ENCODE data around the gene DNM2. TPM values are rescaled to one million over a fixed set of nuclear protein-coding genes. Genes with fewer than 3 reads are reported as not detected.

The DNM2 gene
- total and polyA plus RNA-seq, 9 of the 15 experiments (the other 6 are each of a cell fraction or from before 2014, with no cell fraction given), result 2.2 to 161 (median 72.6) TPM

- TF ChIP-seq, protein P1, sequence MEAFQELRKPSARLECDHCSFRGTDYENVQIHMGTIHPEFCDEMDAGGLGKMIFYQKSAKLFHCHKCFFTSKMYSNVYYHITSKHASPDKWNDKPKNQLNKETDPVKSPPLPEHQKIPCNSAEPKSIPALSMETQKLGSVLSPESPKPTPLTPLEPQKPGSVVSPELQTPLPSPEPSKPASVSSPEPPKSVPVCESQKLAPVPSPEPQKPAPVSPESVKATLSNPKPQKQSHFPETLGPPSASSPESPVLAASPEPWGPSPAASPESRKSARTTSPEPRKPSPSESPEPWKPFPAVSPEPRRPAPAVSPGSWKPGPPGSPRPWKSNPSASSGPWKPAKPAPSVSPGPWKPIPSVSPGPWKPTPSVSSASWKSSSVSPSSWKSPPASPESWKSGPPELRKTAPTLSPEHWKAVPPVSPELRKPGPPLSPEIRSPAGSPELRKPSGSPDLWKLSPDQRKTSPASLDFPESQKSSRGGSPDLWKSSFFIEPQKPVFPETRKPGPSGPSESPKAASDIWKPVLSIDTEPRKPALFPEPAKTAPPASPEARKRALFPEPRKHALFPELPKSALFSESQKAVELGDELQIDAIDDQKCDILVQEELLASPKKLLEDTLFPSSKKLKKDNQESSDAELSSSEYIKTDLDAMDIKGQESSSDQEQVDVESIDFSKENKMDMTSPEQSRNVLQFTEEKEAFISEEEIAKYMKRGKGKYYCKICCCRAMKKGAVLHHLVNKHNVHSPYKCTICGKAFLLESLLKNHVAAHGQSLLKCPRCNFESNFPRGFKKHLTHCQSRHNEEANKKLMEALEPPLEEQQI (IDR thresholded peaks at IDR 0.05), result peak; percentile 87; the same call in 1 of the 2 replicates
- TF ChIP-seq MTA1 (IDR thresholded peaks at IDR 0.05; ENCODE audit: borderline replicate concordance) (peak; percentile 42), KLF6 (CRISPR knock-in tag; IDR thresholded peaks at IDR 0.05; ENCODE audit: borderline replicate concordance) (peak; percentile 87), FOXJ2 (tag; IDR thresholded peaks at IDR 0.05) (peak; percentile 90), IFI16 (CRISPR knock-in tag; IDR thresholded peaks at IDR 0.05) (peak; percentile 27; the same call in 1 of the 2 replicates), CXXC5 (CRISPR knock-in tag; IDR thresholded peaks at IDR 0.05) (peak; percentile 98), PTTG1 (tag; IDR thresholded peaks at IDR 0.05; ENCODE audit: low read depth) (peak; percentile 68; the same call in 1 of the 2 replicates), ARHGAP35 (IDR thresholded peaks at IDR 0.05; ENCODE audit: partially characterized antibody) (no peak), TARDBP (IDR thresholded peaks at IDR 0.05) (peak; percentile 66; the same call in 1 of the 2 replicates), CC2D1A (IDR thresholded peaks at IDR 0.05) (peak; percentile 77), DIDO1 (tag; IDR thresholded peaks at IDR 0.05; ENCODE audit: low read depth) (peak; percentile 76; the same call in 1 of the 2 replicates), ZBTB8A (IDR thresholded peaks at IDR 0.05; ENCODE audit: partially characterized antibody) (no peak), KAT7 (CRISPR knock-in tag; IDR thresholded peaks at IDR 0.05; ENCODE audit: borderline replicate concordance) (peak; percentile 79; the same call in 1 of the 2 replicates), FOXJ3 (CRISPR knock-in tag; IDR thresholded peaks at IDR 0.05) (no peak), ZNF830 (CRISPR knock-in tag; IDR thresholded peaks at IDR 0.05) (0 out of 2 replicates have a peak, but pooled peaks have one; percentile 62), ZC3H8 (IDR thresholded peaks at IDR 0.05) (peak; percentile 52; the same call in 1 of the 2 replicates), NRF1 (conservative IDR thresholded peaks at IDR 0.05 in 1 of 2, IDR thresholded peaks at IDR 0.05 in 1 of 2) (peak; percentile 38 to 48; a peak in 3 of 4 replicates), TBP (optimal IDR thresholded peaks at IDR 0.05; ENCODE audit: low read depth, low read length) (peak; percentile 87), BRD4 (IDR thresholded peaks at IDR 0.05) (no peak), HNRNPH1 (optimal IDR thresholded peaks at IDR 0.05; ENCODE audit: low read depth, low read length) (no peak), LCOR (CRISPR knock-in tag; IDR thresholded peaks at IDR 0.05) (peak; percentile 100), SREBF2 (CRISPR knock-in tag; IDR thresholded peaks at IDR 0.05) (peak; percentile 85; the same call in 1 of the 2 replicates), CBFA2T3 (IDR thresholded peaks at IDR 0.05) (peak; percentile 32; the same call in 1 of the 2 replicates), SMARCA5 (IDR thresholded peaks at IDR 0.05) (no peak; the same call in none of the 2 replicates), MBD2 (IDR thresholded peaks at IDR 0.05; ENCODE audit: borderline replicate concordance, low read depth) (no peak)
- TF ChIP-seq, protein P2, sequence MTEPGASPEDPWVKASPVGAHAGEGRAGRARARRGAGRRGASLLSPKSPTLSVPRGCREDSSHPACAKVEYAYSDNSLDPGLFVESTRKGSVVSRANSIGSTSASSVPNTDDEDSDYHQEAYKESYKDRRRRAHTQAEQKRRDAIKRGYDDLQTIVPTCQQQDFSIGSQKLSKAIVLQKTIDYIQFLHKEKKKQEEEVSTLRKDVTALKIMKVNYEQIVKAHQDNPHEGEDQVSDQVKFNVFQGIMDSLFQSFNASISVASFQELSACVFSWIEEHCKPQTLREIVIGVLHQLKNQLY (CRISPR knock-in tag; conservative IDR thresholded peaks at IDR 0.05), result peak in 1 of 2 experiments; percentile 97; a peak in 3 of 4 replicates
- TF ChIP-seq, protein P3, sequence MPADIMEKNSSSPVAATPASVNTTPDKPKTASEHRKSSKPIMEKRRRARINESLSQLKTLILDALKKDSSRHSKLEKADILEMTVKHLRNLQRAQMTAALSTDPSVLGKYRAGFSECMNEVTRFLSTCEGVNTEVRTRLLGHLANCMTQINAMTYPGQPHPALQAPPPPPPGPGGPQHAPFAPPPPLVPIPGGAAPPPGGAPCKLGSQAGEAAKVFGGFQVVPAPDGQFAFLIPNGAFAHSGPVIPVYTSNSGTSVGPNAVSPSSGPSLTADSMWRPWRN (IDR thresholded peaks at IDR 0.05; ENCODE audit: low read depth), result no peak
These were observed 118.8 kb downstream of the DNM2 start (continued) for GRCh38 chr19:10836479-10837330.
